Dendritic cell treated with granulocyte-macrophage colony-stimulating factor and Interleukin-4, amounts not matched to agents 40 ng/mL and 50 ng/mL, for 4 days (primary cell): ENCODE data around the gene AAK1.

Experiments used
- H3K27ac Mint-ChIP-seq: one replicate; pipeline ENCODE4 v1.8.0; 2022; ENCODE audit warnings: mild to moderate bottlenecking, mixed read lengths
- H3K27me3 Mint-ChIP-seq: one replicate; pipeline ENCODE4 v1.8.0; 2022; ENCODE audit warnings: mild to moderate bottlenecking, mixed read lengths
- H3K36me3 Mint-ChIP-seq: one replicate; pipeline ENCODE4 v1.8.0; 2022; ENCODE audit warnings: low read depth, mixed read lengths
- H3K4me1 Mint-ChIP-seq: one replicate; pipeline ENCODE4 v1.8.0; 2022; ENCODE audit warnings: low read depth, mixed read lengths
- H3K4me3 Mint-ChIP-seq: one replicate; pipeline ENCODE4 v1.8.0; 2022; ENCODE audit warnings: mild to moderate bottlenecking, moderate library complexity, mixed read lengths
- H3K9me3 Mint-ChIP-seq: one replicate; pipeline ENCODE4 v1.8.0; 2022; ENCODE audit warnings: mixed read lengths
- intact Hi-C: fragments of 100-400 bp; cut with micrococcal nuclease; formaldehyde crosslinking; loops from one replicate; pipeline ENCODE4 v1.15.0; 2022

Gene AAK1

GRCh38 chr2:69477627-69478026, 165.9 kb downstream of the AAK1 start:
- Mint-ChIP-seq H3K36me3 (peaks cover 81% of the 10 kb centered on the region), H3K4me3 (no peak overlapping the region), H3K9me3 (no peaks in the 10 kb centered on the region), H3K27me3 (no peaks in the 10 kb centered on the region), H3K4me1 (no peaks in the 10 kb centered on the region), H3K27ac (no peak overlapping the region)
- intact Hi-C loops, result no loop called here

DNA sequence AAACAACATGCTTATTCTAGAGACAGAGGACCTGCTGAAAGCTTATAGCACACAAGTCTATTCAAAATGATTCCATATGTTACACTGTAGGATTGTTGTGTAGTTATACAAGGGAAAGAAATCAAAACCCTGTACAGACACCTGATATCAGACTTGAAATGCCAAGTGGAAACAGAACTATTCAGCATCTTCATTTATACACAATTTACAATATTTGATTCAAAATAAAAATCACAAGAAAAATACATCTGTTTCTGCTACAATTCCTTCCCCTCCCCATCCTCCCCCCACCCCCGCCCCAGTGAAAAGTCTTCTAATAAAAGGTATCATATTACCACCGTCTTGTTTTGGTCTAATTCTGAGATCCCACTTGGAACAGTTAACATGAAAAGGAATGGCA, 168.9 kb downstream of the AAK1 start:
- peaks cover 63% of the 10 kb centered on the region for H3K36me3 Mint-ChIP-seq
- intact Hi-C loops, result no loop called here
- no peak overlapping the region for H3K27ac Mint-ChIP-seq
- H3K4me3 Mint-ChIP-seq, result no peak overlapping the region
- H3K4me1 Mint-ChIP-seq, result no peaks in the 10 kb centered on the region
- no peaks in the 10 kb centered on the region for H3K27me3 Mint-ChIP-seq
- no peaks in the 10 kb centered on the region for H3K9me3 Mint-ChIP-seq

- no peaks in the 10 kb centered on the region for H3K27me3 Mint-ChIP-seq
- no peak overlapping the region for H3K27ac Mint-ChIP-seq
- intact Hi-C loops, result no loop called here
- peaks cover 43% of the 10 kb centered on the region for H3K36me3 Mint-ChIP-seq
- H3K4me3 Mint-ChIP-seq, result no peak overlapping the region
- no peaks in the 10 kb centered on the region for H3K9me3 Mint-ChIP-seq
- no peaks in the 10 kb centered on the region for H3K4me1 Mint-ChIP-seq
Measured at GRCh38 chr2:69471793-69472192, 171.7 kb downstream of the AAK1 start.

GRCh38 chr2:69470911-69471310, 172.6 kb downstream of the AAK1 start:
- Mint-ChIP-seq H3K36me3 (peaks cover 44% of the 10 kb centered on the region), H3K9me3 (no peaks in the 10 kb centered on the region), H3K27me3 (no peaks in the 10 kb centered on the region), H3K27ac (no peak overlapping the region), H3K4me1 (no peaks in the 10 kb centered on the region), H3K4me3 (no peak overlapping the region)
- intact Hi-C loops, result no loop called here

GRCh38 chr2:69469784-69470183, 173.8 kb downstream of the AAK1 start:
- Mint-ChIP-seq H3K36me3 (peaks cover 44% of the 10 kb centered on the region), H3K27ac (no peak overlapping the region), H3K9me3 (no peaks in the 10 kb centered on the region), H3K27me3 (no peaks in the 10 kb centered on the region), H3K4me1 (no peaks in the 10 kb centered on the region), H3K4me3 (no peak overlapping the region)
- intact Hi-C loops, result no loop called here

DNA sequence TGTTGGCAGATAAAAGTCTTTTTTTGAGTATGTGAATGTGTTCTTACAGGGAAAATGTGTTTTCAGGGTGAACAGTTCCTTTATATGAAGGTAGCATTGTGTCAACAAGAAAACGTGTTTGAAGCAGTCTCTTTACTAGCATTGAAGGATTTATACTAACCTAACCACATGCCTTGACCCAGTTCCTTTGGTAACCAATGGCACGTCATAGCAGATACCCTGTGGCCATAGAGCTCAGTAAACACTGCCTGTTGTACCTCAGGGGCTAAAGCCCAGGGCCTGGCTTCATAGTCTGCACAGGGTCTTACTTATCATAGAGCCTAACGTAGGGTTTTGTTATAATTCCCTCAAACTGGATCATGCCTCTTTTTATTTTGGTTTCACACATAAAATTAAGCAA, 174.2 kb downstream of the AAK1 start:
- H3K9me3 Mint-ChIP-seq, result no peaks in the 10 kb centered on the region
- no peak overlapping the region for H3K27ac Mint-ChIP-seq
- H3K4me3 Mint-ChIP-seq, result no peak overlapping the region
- H3K27me3 Mint-ChIP-seq, result no peaks in the 10 kb centered on the region
- intact Hi-C loops, result no loop called here
- H3K4me1 Mint-ChIP-seq, result no peaks in the 10 kb centered on the region
- peaks cover 47% of the 10 kb centered on the region for H3K36me3 Mint-ChIP-seq

DNA sequence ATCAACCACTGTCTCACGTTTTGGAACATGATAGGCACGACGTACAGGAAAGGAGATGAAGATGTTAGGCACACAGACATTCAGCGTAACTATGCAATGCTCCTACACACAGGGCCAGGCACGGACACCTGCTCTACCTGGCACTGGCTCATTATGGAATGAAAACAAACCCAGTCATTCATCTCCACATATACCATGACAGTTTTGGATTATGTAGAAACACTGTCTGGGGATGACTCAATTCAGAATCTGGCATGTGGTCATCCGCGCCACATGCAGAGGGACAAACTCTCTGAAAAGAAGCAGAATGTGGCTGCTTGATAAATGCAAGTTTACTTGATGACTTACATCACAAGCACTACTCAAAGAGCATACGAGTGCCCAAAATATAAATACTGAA, 176.8 kb downstream of the AAK1 start:
- Mint-ChIP-seq H3K4me3 (no peak overlapping the region), H3K36me3 (peaks cover 56% of the 10 kb centered on the region), H3K4me1 (no peaks in the 10 kb centered on the region), H3K27ac (no peak overlapping the region), H3K27me3 (no peaks in the 10 kb centered on the region), H3K9me3 (no peaks in the 10 kb centered on the region)
- intact Hi-C loops, result no loop called here

- H3K4me1 Mint-ChIP-seq, result no peaks in the 10 kb centered on the region
- H3K27me3 Mint-ChIP-seq, result no peaks in the 10 kb centered on the region
- no peak overlapping the region for H3K27ac Mint-ChIP-seq
Measured at GRCh38 chr2:69465513-69466456, 177.8 kb downstream of the AAK1 start.

GRCh38 chr2:69464575-69464974, 179.0 kb downstream of the AAK1 start:
- H3K4me3 Mint-ChIP-seq, result no peak overlapping the region

More at GRCh38 chr2:69465513-69466456, 177.8 kb downstream of the AAK1 start:
- no peak overlapping the region for H3K4me3 Mint-ChIP-seq
- peaks cover 60% of the 10 kb centered on the region for H3K36me3 Mint-ChIP-seq
- intact Hi-C loops, result no loop called here
- no peaks in the 10 kb centered on the region for H3K9me3 Mint-ChIP-seq

GRCh38 chr2:69462780-69463179, 180.8 kb downstream of the AAK1 start:
- Mint-ChIP-seq H3K36me3 (peaks cover 53% of the 10 kb centered on the region), H3K27me3 (no peaks in the 10 kb centered on the region), H3K4me3 (no peak overlapping the region), H3K9me3 (no peaks in the 10 kb centered on the region), H3K27ac (no peak overlapping the region), H3K4me1 (no peaks in the 10 kb centered on the region)
- intact Hi-C loops, result no loop called here

More at GRCh38 chr2:69464575-69464974, 179.0 kb downstream of the AAK1 start:
- Mint-ChIP-seq H3K27me3 (no peaks in the 10 kb centered on the region), H3K4me1 (no peaks in the 10 kb centered on the region), H3K36me3 (peaks cover 53% of the 10 kb centered on the region), H3K9me3 (no peaks in the 10 kb centered on the region), H3K27ac (no peak overlapping the region)
- intact Hi-C loops, result no loop called here

GRCh38 chr2:69461404-69461803, 182.1 kb downstream of the AAK1 start:
- Mint-ChIP-seq H3K36me3 (peaks cover 40% of the 10 kb centered on the region), H3K27me3 (no peaks in the 10 kb centered on the region), H3K4me1 (peaks cover 9% of the 10 kb centered on the region), H3K4me3 (no peak overlapping the region), H3K27ac (no peak overlapping the region), H3K9me3 (no peaks in the 10 kb centered on the region)
- intact Hi-C loops, result no loop called here

DNA sequence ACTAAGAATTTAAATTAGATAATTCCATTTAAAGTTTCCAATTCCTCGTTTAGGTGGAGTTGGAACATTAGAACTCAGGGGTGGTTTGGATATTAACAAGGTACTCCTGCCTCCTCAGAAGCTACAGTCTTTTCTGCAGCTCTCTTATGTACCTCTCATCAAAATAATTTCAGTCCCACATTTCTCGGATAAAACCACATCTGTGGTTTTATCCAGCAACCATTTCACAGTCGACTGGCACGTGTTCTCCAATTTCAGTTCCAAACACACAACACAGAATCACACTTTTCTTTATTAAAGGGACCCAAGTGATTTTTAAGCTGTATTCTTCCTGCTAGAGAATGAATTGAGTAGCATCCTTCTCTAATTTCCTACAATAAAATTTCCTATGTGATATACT, 183.6 kb downstream of the AAK1 start:
- H3K36me3 Mint-ChIP-seq, result peaks cover 25% of the 10 kb centered on the region
- no peaks in the 10 kb centered on the region for H3K9me3 Mint-ChIP-seq
- no peaks in the 10 kb centered on the region for H3K27me3 Mint-ChIP-seq
- H3K4me3 Mint-ChIP-seq, result no peak overlapping the region
- H3K4me1 Mint-ChIP-seq, result peaks cover 16% of the 10 kb centered on the region
- H3K27ac Mint-ChIP-seq, result no peak overlapping the region
- intact Hi-C loops, result no loop called here

GRCh38 chr2:69456950-69457445, 186.5 kb downstream of the AAK1 start:
- no peaks in the 10 kb centered on the region for H3K27me3 Mint-ChIP-seq
- H3K9me3 Mint-ChIP-seq, result no peaks in the 10 kb centered on the region
- intact Hi-C loops, result no loop called here
- no peak overlapping the region for H3K27ac Mint-ChIP-seq
- H3K4me1 Mint-ChIP-seq, result peaks cover 22% of the 10 kb centered on the region
- peaks cover 9% of the 10 kb centered on the region for H3K36me3 Mint-ChIP-seq
- no peak overlapping the region for H3K4me3 Mint-ChIP-seq

DNA sequence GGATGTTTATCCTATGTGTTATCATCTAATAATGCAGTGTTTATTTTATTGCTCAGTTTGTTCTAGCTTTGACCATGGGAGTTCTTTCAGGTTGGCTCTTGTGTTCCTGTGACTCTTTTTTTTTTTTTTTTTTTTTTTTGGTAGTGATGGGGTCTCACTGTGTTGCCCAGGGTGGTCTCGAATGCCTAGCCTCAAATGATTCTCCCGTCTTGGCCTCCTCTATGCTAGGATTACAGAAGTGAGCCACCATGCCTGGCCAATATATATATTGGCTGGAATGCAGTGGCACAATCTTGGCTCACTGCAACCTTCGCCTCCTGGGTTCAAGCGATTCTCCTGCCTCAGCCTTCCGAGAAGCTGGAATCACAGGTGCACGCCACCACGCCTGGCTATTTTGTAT, 187.4 kb downstream of the AAK1 start:
- Mint-ChIP-seq H3K36me3 (peaks cover 2% of the 10 kb centered on the region), H3K27me3 (no peaks in the 10 kb centered on the region), H3K27ac (no peak overlapping the region), H3K4me3 (no peak overlapping the region), H3K9me3 (no peaks in the 10 kb centered on the region), H3K4me1 (peaks cover 22% of the 10 kb centered on the region)
- intact Hi-C loops, result no loop called here
